Lung (tissue), 12 donors: ENCODE data around the gene IPO4. TPM values are rescaled to one million over a fixed set of nuclear protein-coding genes. Genes with fewer than 3 reads are reported as not detected.

Experiments used
- ATAC-seq: fragments of 200-7000 bp; cut with Tn5 transposase; one replicate; pipeline ENCODE4 v1.9.1; 2020; ENCODE audit warnings: moderate number of reproducible peaks; ENCODE audit not compliant: insufficient read depth, low FRiP score
- DNase-seq, 3 donors: peaks; one replicate each; pipeline ENCODE4 v3.0.0-alpha.2; 2013 to 2017
- H3K27ac ChIP-seq, 2 donors: one replicate each; pipeline ENCODE4 v1.5.1; 2013; ENCODE audit warnings: mild to moderate bottlenecking in 2 of 2, moderate library complexity in 2 of 2, control low read depth in 1 of 2, inconsistent platforms in 1 of 2, low read depth in 1 of 2, low read length in 1 of 2
- H3K27me3 ChIP-seq, 3 donors: one replicate each; pipeline ENCODE4 v1.5.1; 2013; ENCODE audit warnings: low read length in 2 of 3; ENCODE audit not compliant: control insufficient read depth in 3 of 3, insufficient read depth in 3 of 3
- H3K36me3 ChIP-seq, 4 donors: one replicate each; pipeline ENCODE4 v1.5.1; 2013; ENCODE audit warnings: low read length in 4 of 4, mild to moderate bottlenecking in 1 of 4, moderate library complexity in 1 of 4; ENCODE audit not compliant: control insufficient read depth in 4 of 4, insufficient read depth in 4 of 4
- H3K4me1 ChIP-seq, 5 donors: one replicate each; pipeline ENCODE4 v1.5.1; 2013; ENCODE audit warnings: low read length in 5 of 5, mild to moderate bottlenecking in 2 of 5, moderate library complexity in 1 of 5; ENCODE audit not compliant: control insufficient read depth in 5 of 5, insufficient read depth in 5 of 5
- H3K4me3 ChIP-seq: one replicate; pipeline ENCODE4 v1.5.1; 2013; ENCODE audit warnings: mild to moderate bottlenecking, control low read depth, moderate library complexity
- H3K9ac ChIP-seq, 2 donors: one replicate each; pipeline ENCODE4 v1.5.1; 2013; ENCODE audit warnings: low read length in 2 of 2, control low read depth in 1 of 2; ENCODE audit not compliant: insufficient read depth in 1 of 2
- H3K9me3 ChIP-seq, 4 donors: one replicate each; pipeline ENCODE4 v1.5.1; 2013; ENCODE audit warnings: low read length in 3 of 4, mild to moderate bottlenecking in 1 of 4, moderate library complexity in 1 of 4; ENCODE audit not compliant: control insufficient read depth in 4 of 4, insufficient read depth in 3 of 4
- WGBS, 2 donors: extraction: QIAGEN DNeasy Blood & Tissue Kit; methylation state at CpG; one replicate each; pipeline ENCODE4 v1.1.7; 2013; 5-methylcytosine and 5-hydroxymethylcytosine counted together
- polyA plus RNA-seq, 2 donors: library from polyadenylated mRNA; stranded (reverse); fragments of 200-250 nt; gene quantifications; one replicate each; pipeline ENCODE4 v1.2.1, GENCODE V29; 2013
- total RNA-seq, 2 donors: library from RNA; depleted of rRNA in 1 of 2; stranded (reverse); fragments of >200 nt in 1 of 2; gene quantifications; one replicate each; pipeline ENCODE4 v1.2.1, GENCODE V29; 2014 to 2021
- TF ChIP-seq, protein P1 (sequence below): IDR thresholded peaks from 2 replicates; pipeline ENCODE4 v1.5.1; 2012; ENCODE audit warnings: mild to moderate bottlenecking; ENCODE audit errors: control extremely low read depth, extremely low read depth
- donor health status: control.
- donor health status: control.
- donor health status: Bipolar disorder and iron deficiency.
- donor health status: healthy.
- donor health status: DM: yes; HTN: yes; CAD: no.

The IPO4 gene
- total and polyA plus RNA-seq, 4 donors, result 13.0 to 78.9 (median 28.4) TPM

DNA sequence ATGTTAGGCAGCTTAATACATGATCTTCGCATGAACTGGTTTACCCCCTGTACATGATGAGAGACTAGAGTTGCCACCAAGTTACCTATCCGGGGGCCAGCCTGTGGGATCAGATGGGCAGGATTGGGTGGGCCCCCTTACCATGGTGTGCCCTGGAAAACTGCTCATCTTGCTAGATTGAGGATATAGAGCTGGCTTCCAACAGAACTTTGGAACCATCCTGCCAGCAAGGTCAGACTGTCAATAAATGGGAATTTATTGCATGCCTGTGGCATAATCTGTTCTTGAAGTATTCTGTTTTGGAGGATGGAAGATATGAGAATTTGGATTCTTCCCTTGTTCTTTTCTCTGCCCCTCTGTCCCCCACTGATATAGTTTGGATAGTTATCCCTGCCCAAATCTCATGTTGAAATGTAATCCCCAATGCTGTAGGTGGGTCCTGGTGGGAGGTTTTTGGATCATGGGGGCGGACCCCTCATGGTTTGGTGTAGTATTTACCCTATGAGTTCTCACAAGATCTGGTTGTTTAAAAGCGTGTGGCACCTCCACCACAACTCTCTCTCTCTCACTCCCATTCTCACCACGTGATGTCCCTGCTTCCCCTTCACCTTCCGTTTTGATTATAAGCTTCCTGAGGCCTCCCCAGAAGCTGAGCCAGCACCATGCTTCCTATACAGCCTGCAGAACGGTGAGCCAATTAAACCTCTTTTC is 10.4 kb upstream of the IPO4 start:
- H3K36me3 ChIP-seq, result peaks cover 2 to 21% (median 6%) of the 10 kb centered on the region in 4 donors
- no peak overlapping the region for H3K4me3 ChIP-seq
- ATAC-seq (no peak), DNase-seq (no peak)
- H3K27me3 ChIP-seq, result no peaks in the 10 kb centered on the region
- H3K27ac ChIP-seq, result no peak overlapping the region
- H3K9me3 ChIP-seq, result no peaks in the 10 kb centered on the region
- TF ChIP-seq, protein P1, sequence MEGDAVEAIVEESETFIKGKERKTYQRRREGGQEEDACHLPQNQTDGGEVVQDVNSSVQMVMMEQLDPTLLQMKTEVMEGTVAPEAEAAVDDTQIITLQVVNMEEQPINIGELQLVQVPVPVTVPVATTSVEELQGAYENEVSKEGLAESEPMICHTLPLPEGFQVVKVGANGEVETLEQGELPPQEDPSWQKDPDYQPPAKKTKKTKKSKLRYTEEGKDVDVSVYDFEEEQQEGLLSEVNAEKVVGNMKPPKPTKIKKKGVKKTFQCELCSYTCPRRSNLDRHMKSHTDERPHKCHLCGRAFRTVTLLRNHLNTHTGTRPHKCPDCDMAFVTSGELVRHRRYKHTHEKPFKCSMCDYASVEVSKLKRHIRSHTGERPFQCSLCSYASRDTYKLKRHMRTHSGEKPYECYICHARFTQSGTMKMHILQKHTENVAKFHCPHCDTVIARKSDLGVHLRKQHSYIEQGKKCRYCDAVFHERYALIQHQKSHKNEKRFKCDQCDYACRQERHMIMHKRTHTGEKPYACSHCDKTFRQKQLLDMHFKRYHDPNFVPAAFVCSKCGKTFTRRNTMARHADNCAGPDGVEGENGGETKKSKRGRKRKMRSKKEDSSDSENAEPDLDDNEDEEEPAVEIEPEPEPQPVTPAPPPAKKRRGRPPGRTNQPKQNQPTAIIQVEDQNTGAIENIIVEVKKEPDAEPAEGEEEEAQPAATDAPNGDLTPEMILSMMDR, result no peak
- 71 to 79% methylated on average over 7 of the region's 7 CpGs for WGBS, 2 donors
- no peak overlapping the region for H3K9ac ChIP-seq
- H3K4me1 ChIP-seq, result peaks cover 0 to 23% (median 8%) of the 10 kb centered on the region in 5 donors

DNA sequence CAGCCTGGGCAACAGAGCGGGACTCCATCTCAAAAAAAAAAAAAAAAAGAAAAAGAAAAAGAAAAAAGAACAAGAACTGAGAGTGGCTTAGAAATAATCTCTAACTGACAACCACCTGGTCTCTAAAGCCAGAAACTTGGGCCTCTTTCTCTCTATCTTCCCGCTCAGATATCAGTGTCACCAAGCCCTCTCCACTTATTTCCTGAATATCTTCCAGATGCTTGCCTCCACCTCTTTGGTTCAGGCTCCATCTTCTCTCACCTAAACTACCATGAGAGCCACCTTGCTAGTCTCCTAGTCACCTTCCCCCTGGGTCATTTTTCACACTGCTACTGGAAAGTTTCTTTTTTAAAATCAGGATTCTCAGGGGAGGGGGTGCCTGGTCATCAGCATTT is 8.4 kb upstream of the IPO4 start:
- TF ChIP-seq, protein P1, result no peak
- WGBS, 2 donors, result 95 to 96% methylated on average over 2 of the region's 2 CpGs

DNA sequence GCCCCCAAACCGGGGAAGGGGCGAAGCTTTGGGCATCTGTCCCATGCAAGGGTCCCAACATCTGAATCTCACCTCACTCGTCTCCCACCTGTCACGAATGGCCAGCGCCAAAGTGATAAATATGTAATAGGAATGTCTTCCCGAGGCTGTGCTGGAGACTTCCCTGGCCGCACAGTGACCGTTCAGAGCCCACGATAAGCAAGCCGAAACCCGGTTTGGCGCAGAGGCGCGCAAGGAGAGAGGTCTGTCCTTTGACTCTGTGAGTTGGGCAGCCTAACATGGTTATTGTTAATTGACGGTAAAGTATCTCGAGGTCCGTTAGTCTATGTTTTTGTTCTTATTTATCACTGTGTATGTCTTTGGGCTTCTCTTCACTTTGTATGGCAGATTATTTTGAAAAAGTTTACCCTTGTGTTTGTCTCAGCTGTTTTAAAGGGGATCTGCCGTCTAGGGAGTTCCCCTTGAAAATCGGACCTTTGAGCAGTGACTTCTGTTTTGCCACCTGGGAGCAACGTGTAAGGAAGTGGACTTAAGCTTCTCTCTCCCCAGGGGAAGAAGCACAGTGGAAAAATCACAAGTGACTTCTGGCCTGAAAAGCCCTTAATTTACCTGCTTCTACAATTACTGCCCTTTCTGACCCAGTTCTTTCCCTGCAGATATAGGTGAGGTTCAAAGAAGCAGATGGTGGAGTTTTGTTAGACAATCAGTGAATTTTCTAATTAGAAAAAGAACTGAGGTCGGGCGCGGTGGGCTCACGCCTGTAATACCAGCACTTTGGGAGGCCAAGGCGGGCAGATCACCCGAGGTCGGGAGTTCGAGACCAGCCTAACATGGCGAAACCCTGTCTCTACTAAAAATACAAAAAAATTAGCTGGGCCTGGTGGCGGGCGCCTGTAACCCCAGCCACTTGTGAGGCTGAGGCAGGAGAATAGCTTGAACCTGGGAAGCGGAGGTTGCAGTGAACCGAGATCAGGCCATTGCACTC is 7.7 kb upstream of the IPO4 start:
- H3K4me1 ChIP-seq, result peaks cover 0 to 23% (median 8%) of the 10 kb centered on the region in 5 donors
- peak overlapping the region; percentile 50 to 94 for H3K9ac ChIP-seq
- TF ChIP-seq, protein P1, result no peak
- peaks cover 5 to 18% (median 13%) of the 10 kb centered on the region in 4 donors for H3K36me3 ChIP-seq
- H3K4me3 ChIP-seq, result peak overlapping the region; percentile 53
- no peaks in the 10 kb centered on the region for H3K27me3 ChIP-seq
- ATAC-seq, result peak; percentile 20
- peak overlapping the region; percentile 97 to 98 for H3K27ac ChIP-seq
- whole genome bisulfite sequencing, 2 donors, result 34 to 35% methylated on average over 33 of the region's 33 CpGs
- peak in 1 of 3 donors; percentile 24 for DNase-seq
- H3K9me3 ChIP-seq, result no peaks in the 10 kb centered on the region

More for the DNA sequence above, 8.4 kb upstream of the IPO4 start:
- no peak overlapping the region for H3K27ac ChIP-seq
- H3K27me3 ChIP-seq, result no peaks in the 10 kb centered on the region
- H3K36me3 ChIP-seq, result peaks cover 5 to 18% (median 11%) of the 10 kb centered on the region in 4 donors
- DNase-seq, result no peak
- H3K9me3 ChIP-seq, result no peaks in the 10 kb centered on the region
- H3K4me3 ChIP-seq, result no peak overlapping the region
- ATAC-seq, result no peak
- H3K4me1 ChIP-seq, result peaks cover 0 to 23% (median 8%) of the 10 kb centered on the region in 5 donors
- H3K9ac ChIP-seq, result no peak overlapping the region
